ENCODE measurements around the gene BLTP2.
A peak's percentile ranks its signal among the peaks of the same experiment; 100 is the strongest.

Gene BLTP2

DNA sequence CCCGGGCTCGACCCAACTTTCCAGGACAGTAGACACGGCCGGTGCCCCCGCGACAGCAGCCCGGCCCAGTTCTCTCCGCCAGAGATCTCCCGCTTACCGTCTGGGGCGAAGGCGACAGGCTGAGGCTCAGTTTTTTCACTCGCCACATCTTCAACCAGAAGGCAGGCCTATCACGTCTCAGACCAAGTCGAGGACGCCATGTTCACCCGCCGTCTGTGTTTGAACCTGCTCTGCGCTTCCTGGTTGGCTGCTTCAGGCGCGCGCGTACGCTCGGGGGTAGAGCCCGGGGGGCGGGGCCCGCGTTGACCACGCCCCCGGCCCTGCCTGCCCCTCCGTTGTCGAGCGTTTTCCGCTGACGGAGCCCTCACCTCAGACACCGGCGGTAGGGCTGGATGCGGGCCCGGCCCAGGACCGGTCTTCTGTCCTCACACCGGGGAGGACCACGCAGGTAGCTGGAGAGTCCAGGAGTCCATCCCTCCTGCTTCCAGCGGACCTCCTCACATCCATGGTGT is 46.1 kb downstream of the BLTP2 start, which contains the start of gene SPAG5:
TSS of gene SPAG5 (minus strand) at position 227 of the 512 bp plus-strand sequence. CDS start at position 148, 79 bp downstream.
- DNase-seq (ENCODE audit: low read depth), result peak; percentile 94

DNA sequence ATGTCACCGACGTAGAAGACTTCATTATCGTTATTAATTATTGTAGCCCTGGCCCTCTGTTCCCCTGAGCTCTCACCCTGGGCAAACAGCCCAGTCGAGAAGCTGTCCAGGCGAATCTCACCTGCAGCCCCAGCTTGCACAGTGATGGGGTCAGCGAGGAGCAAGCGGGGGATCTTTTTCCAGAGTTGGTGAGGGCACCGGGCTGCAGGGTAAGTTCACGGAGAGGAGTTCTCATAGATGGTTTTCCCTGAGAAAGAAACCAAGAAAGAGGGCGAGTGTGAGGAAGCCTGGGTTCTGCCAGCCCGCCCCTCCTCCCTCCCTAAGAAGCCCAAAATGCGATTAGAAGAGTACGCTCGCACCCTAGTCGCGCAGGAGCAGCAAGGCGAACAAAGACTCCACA is 46.6 kb downstream of the BLTP2 start:
- DNase-seq (ENCODE audit: low read depth), result no peak

DNA sequence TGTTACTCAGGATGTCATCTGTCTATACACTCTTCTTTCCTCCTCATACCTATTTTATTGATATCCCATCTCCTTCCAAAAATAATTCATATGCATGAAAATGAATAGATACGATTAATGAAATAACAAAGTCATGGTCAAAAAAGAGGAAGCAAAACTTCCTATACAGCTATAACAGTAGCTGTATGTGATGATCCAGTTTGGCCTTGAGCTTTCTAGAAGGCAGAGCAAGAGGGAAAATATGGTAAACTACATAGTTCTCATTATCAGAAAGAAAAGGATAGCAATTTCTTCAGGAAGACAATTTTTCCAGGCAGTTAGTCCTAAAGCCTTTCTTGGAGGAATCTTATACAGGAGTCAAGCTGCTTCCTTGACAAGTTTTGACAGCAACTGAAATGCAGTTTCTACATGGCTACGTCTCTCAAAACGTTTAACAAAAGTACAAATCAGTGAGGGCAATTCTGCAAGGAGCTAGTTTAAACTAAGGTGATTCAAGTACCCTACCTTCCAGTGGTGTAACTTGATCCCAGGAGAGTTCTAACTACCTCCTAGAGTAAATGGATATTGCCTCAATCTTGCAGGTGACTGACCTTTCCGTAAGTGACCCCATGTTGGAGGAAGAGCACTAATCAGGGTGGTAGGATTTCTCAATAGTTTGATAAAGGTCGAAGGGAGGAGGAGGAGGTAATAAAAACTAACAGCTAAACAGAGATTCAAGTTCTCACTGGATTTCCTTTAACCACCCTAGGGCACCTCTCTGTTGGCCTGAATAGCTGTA is 47.2 kb downstream of the BLTP2 start:
- DNase-seq (ENCODE audit: low read depth), result no peak
